PC-3 (cell line): Measurements from ENCODE around the gene TGM4. TPM values are rescaled to one million over a fixed set of nuclear protein-coding genes. Genes with fewer than 3 reads are reported as not detected.

ENCODE experiments used
- ATAC-seq: fragments of 200-7000 bp; cut with Tn5 transposase; 2 replicates; pipeline ENCODE4 v1.9.1; 2020; ENCODE audit warnings: mild to moderate bottlenecking, moderate library complexity
- BruUV-seq: library from RNA; stranded (reverse); fragments of 400-500 nt; replicated peaks from 2 replicates; lab custom pipeline; 2021; lab: Mats Ljungman, UMichigan
- CTCF ChIA-PET: fragments of 300-600 bp; sonication (Branson Sonifier 250); formaldehyde crosslinking; loops from one replicate; lab custom pipeline; 2022; ENCODE audit warnings: antibody characterized with exemption; lab: Charles Lee
- POLR2A ChIA-PET: fragments of 300-600 bp; sonication (Branson Sonifier 250); formaldehyde crosslinking; loops from one replicate; lab custom pipeline; 2022; ENCODE audit warnings: antibody characterized with exemption; ENCODE audit not compliant: unreplicated experiment; lab: Charles Lee
- DNase-seq: peaks from one replicate; pipeline ENCODE4 v3.0.0-alpha.2; 2015
- H2AFZ ChIP-seq: fragments of 300-600 bp; sonication (generic); 2 replicates; pipeline ENCODE4 v1.6.0; 2016; ENCODE audit warnings: antibody characterized with exemption, low read length
- H3F3A ChIP-seq: fragments of 300-600 bp; sonication (generic); one replicate; pipeline ENCODE4 v1.6.0; 2017; ENCODE audit warnings: antibody characterized with exemption, low read length, control low read depth, mild to moderate bottlenecking; ENCODE audit not compliant: unreplicated experiment
- H3K27ac ChIP-seq: fragments of 300-600 bp; sonication (generic); 2 replicates; pipeline ENCODE4 v1.5.1; 2016; ENCODE audit warnings: mild to moderate bottlenecking, low read length
- H3K27me3 ChIP-seq: fragments of 300-600 bp; sonication (generic); 2 replicates; pipeline ENCODE4 v1.6.1; 2016; ENCODE audit warnings: low read length, mixed read lengths
- H3K36me3 ChIP-seq: fragments of 300-600 bp; sonication (generic); 2 replicates; pipeline ENCODE4 v1.6.1; 2016; ENCODE audit warnings: low read depth, mixed run types, low read length, mixed read lengths
- H3K4me1 ChIP-seq: fragments of 300-600 bp; sonication (generic); 2 replicates; pipeline ENCODE4 v1.5.1; 2016; ENCODE audit warnings: low read length; ENCODE audit not compliant: insufficient read depth
- H3K4me2 ChIP-seq: fragments of 300-600 bp; sonication (generic); 2 replicates; pipeline ENCODE4 v1.6.0; 2016; ENCODE audit warnings: low read length
- H3K4me3 ChIP-seq: fragments of 300-600 bp; sonication (generic); 2 replicates; pipeline ENCODE4 v1.5.1; 2016; ENCODE audit warnings: mild to moderate bottlenecking, low read length, mixed read lengths
- H3K79me2 ChIP-seq: fragments of 300-600 bp; sonication (generic); 2 replicates; pipeline ENCODE4 v1.6.1; 2017; ENCODE audit warnings: low read length, mixed read lengths
- H3K9ac ChIP-seq: fragments of 300-600 bp; sonication (generic); 2 replicates; pipeline ENCODE4 v1.6.0; 2016; ENCODE audit warnings: mild to moderate bottlenecking, low read length
- H3K9me2 ChIP-seq: fragments of 300-600 bp; sonication (generic); replicated peaks from 2 replicates; pipeline ENCODE4 v1.6.1; 2016; ENCODE audit warnings: mixed run types, low read length, mixed read lengths
- H3K9me3 ChIP-seq: fragments of 300-600 bp; sonication (generic); 2 replicates; pipeline ENCODE4 v1.6.1; 2016; ENCODE audit warnings: low read length, mixed read lengths
- H4K20me1 ChIP-seq: fragments of 300-600 bp; sonication (generic); 2 replicates; pipeline ENCODE4 v1.6.1; 2016; ENCODE audit warnings: low read length, mixed read lengths
- CTCF ChIP-seq: fragments of 300-600 bp; sonication (generic); conservative IDR thresholded peaks from 2 replicates; pipeline ENCODE4 v1.5.1; 2017; ENCODE audit warnings: antibody characterized with exemption, low read depth, mild to moderate bottlenecking, low read length
- EZH2 ChIP-seq: fragments of 300-600 bp; sonication (generic); IDR thresholded peaks from one replicate; pipeline ENCODE4 v1.6.1; 2017; ENCODE audit warnings: antibody characterized with exemption, mild to moderate bottlenecking, low read length; ENCODE audit not compliant: unreplicated experiment
- EZH2phosphoT487 ChIP-seq: fragments of 300-600 bp; sonication (generic); IDR thresholded peaks from 2 replicates; pipeline ENCODE4 v1.6.1; 2018; ENCODE audit warnings: mild to moderate bottlenecking, antibody characterized with exemption, low read length, borderline replicate concordance
- intact Hi-C: fragments of 100-400 bp; cut with micrococcal nuclease; formaldehyde crosslinking; loops from 2 replicates; pipeline ENCODE4 v1.9.0; 2023
- total RNA-seq: library from RNA; depleted of rRNA; stranded (reverse); fragments of >200 nt; gene quantifications from 2 replicates; pipeline ENCODE4 v1.2.3, GENCODE V29; 2014

The TGM4 gene
- total RNA-seq, 1 experiment from 2014 or later: 1.2 TPM

GRCh38 chr3:44923632-44924456 lies 49.4 kb downstream of the TGM4 start:
- Histone ChIP-seq H3F3A (no peaks in the 10 kb centered on the region), H3K27me3 (no peaks in the 10 kb centered on the region), H3K9me3 (no peaks in the 10 kb centered on the region), H3K79me2 (no peaks in the 10 kb centered on the region), H3K4me3 (no peak overlapping the region), H2AFZ (no peak overlapping the region), H3K9me2 (no peaks in the 10 kb centered on the region), H4K20me1 (no peaks in the 10 kb centered on the region), H3K9ac (no peak overlapping the region), H3K36me3 (peaks cover 34% of the 10 kb centered on the region), H3K27ac (no peak overlapping the region), H3K4me2 (no peak overlapping the region), H3K4me1 (0 out of 2 replicates have a peak, but pooled peaks cover 11% of the 10 kb centered on the region)
- POLR2A ChIA-PET: interaction anchor here (0.6 kb wide), 1 partner anchor 52 kb away, joined by 5 read pairs; the partner anchor contains the start of genes EXOSC7 and ZDHHC3
- intact Hi-C loops: no loop called here
- CTCF ChIA-PET: interaction anchor here (0.6 kb wide), 1 partner anchor 1566 kb away, joined by 5 read pairs; no protein-coding TSS in a partner anchor
- no peak for ATAC-seq
- no peak for DNase-seq
- BruUV-seq: no TSS peak
- no peak for TF ChIP-seq EZH2phosphoT487

- H3K9me2 ChIP-seq: no peaks in the 10 kb centered on the region
- intact Hi-C loops: no loop called here
- H3K79me2 ChIP-seq: no peaks in the 10 kb centered on the region
- H3K27me3 ChIP-seq: no peaks in the 10 kb centered on the region
- BruUV-seq: no TSS peak
- no peaks in the 10 kb centered on the region for H3K9me3 ChIP-seq
- no peaks in the 10 kb centered on the region for H3F3A ChIP-seq
- no peak overlapping the region for H2AFZ ChIP-seq
- ChIA-PET CTCF (interaction anchor here (0.6 kb wide), 2 partner anchors 52 to 1565 kb away, joined by 3 to 5 read pairs; no protein-coding TSS in a partner anchor), POLR2A (interaction anchor here (0.6 kb wide), 1 partner anchor 51 kb away, joined by 5 read pairs; the partner anchor contains the start of genes EXOSC7 and ZDHHC3)
- peak; percentile 29 for DNase-seq
- ATAC-seq: peak; percentile 53
- no peak overlapping the region for H3K27ac ChIP-seq
- no peak overlapping the region for H3K4me2 ChIP-seq
- TF ChIP-seq EZH2phosphoT487 (no peak), CTCF (no peak), EZH2 (no peak)
- 0 out of 2 replicates have a peak, but pooled peaks cover 11% of the 10 kb centered on the region for H3K4me1 ChIP-seq
- no peaks in the 10 kb centered on the region for H4K20me1 ChIP-seq
- H3K4me3 ChIP-seq: no peak overlapping the region
- H3K9ac ChIP-seq: no peak overlapping the region
- H3K36me3 ChIP-seq: peaks cover 34% of the 10 kb centered on the region
These were observed 50.2 kb downstream of the TGM4 start for GRCh38 chr3:44924457-44925084.

GRCh38 chr3:44926172-44926571 lies 51.8 kb downstream of the TGM4 start:
- Histone ChIP-seq H3K79me2 (no peaks in the 10 kb centered on the region), H2AFZ (no peak overlapping the region), H3K27ac (no peak overlapping the region), H3K4me2 (no peak overlapping the region), H3K36me3 (peaks cover 33% of the 10 kb centered on the region), H4K20me1 (no peaks in the 10 kb centered on the region), H3K4me3 (no peak overlapping the region), H3K9ac (no peak overlapping the region), H3K4me1 (0 out of 2 replicates have a peak, but pooled peaks cover 11% of the 10 kb centered on the region), H3F3A (no peaks in the 10 kb centered on the region), H3K27me3 (no peaks in the 10 kb centered on the region), H3K9me3 (no peaks in the 10 kb centered on the region), H3K9me2 (no peaks in the 10 kb centered on the region)
- BruUV-seq: no TSS peak
- TF ChIP-seq CTCF (peak; percentile 61), EZH2phosphoT487 (no peak), EZH2 (no peak)
- ChIA-PET CTCF (no interaction called here), POLR2A (no interaction called here)
- DNase-seq (no peak), ATAC-seq (no peak)
- intact Hi-C loops: no loop called here
